ENCODE measurements around the gene MRM2.

DNA sequence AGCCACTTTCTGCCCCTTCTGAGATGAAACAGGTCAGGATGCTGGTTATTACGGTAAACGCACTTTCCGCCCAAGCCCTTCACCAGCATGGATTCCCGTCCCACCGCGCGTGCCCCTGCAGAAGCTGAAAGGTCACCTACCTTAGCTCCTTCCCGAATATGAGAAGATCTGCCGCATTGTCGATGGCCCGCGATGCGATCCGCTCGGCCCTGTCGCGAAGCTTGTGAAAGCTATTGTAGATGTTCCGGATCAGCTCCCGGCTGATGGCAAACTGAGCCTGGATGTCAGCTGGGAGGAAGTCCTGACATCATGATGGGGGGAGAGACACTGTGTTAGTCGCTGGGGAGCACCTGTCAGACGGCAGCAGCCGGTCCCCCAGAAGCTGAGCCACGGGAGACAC is 22.2 kb upstream of the MRM2 start:
- TF ChIP-seq CEBPB (IDR thresholded peaks at IDR 0.05; ENCODE audit: low read depth) (no peak), POLR2AphosphoS5 (IDR thresholded peaks at IDR 0.05; ENCODE audit: low read depth, low read length) (no peak), ATF3 (IDR thresholded peaks at IDR 0.05) (no peak), EGR1 (IDR thresholded peaks at IDR 0.05; ENCODE audit: low read depth) (no peak)
- TF ChIP-seq, protein P1, sequence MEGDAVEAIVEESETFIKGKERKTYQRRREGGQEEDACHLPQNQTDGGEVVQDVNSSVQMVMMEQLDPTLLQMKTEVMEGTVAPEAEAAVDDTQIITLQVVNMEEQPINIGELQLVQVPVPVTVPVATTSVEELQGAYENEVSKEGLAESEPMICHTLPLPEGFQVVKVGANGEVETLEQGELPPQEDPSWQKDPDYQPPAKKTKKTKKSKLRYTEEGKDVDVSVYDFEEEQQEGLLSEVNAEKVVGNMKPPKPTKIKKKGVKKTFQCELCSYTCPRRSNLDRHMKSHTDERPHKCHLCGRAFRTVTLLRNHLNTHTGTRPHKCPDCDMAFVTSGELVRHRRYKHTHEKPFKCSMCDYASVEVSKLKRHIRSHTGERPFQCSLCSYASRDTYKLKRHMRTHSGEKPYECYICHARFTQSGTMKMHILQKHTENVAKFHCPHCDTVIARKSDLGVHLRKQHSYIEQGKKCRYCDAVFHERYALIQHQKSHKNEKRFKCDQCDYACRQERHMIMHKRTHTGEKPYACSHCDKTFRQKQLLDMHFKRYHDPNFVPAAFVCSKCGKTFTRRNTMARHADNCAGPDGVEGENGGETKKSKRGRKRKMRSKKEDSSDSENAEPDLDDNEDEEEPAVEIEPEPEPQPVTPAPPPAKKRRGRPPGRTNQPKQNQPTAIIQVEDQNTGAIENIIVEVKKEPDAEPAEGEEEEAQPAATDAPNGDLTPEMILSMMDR (IDR thresholded peaks at IDR 0.05 in 2 of 3, conservative IDR thresholded peaks at IDR 0.05 in 1 of 3; ENCODE audit: borderline replicate concordance in 1 of 3, insufficient read depth in 1 of 3, low read depth in 2 of 3, low read length in 2 of 3), result no peak
- TF ChIP-seq, protein P2, sequence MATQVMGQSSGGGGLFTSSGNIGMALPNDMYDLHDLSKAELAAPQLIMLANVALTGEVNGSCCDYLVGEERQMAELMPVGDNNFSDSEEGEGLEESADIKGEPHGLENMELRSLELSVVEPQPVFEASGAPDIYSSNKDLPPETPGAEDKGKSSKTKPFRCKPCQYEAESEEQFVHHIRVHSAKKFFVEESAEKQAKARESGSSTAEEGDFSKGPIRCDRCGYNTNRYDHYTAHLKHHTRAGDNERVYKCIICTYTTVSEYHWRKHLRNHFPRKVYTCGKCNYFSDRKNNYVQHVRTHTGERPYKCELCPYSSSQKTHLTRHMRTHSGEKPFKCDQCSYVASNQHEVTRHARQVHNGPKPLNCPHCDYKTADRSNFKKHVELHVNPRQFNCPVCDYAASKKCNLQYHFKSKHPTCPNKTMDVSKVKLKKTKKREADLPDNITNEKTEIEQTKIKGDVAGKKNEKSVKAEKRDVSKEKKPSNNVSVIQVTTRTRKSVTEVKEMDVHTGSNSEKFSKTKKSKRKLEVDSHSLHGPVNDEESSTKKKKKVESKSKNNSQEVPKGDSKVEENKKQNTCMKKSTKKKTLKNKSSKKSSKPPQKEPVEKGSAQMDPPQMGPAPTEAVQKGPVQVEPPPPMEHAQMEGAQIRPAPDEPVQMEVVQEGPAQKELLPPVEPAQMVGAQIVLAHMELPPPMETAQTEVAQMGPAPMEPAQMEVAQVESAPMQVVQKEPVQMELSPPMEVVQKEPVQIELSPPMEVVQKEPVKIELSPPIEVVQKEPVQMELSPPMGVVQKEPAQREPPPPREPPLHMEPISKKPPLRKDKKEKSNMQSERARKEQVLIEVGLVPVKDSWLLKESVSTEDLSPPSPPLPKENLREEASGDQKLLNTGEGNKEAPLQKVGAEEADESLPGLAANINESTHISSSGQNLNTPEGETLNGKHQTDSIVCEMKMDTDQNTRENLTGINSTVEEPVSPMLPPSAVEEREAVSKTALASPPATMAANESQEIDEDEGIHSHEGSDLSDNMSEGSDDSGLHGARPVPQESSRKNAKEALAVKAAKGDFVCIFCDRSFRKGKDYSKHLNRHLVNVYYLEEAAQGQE (IDR thresholded peaks at IDR 0.05; ENCODE audit: low read depth), result no peak

All from HCT116 (cell line).